Astrocyte of the cerebellum (primary cell): ENCODE results near the gene AURKB.
A peak's percentile ranks its signal among the peaks of the same experiment; 100 is the strongest.

ENCODE experiments used
- DNase-seq: peaks from one replicate; pipeline ENCODE4 v3.0.0-alpha.2; 2011; ENCODE audit warnings: low read depth
- H3K4me3 ChIP-seq: 2 replicates; pipeline ENCODE4 v1.5.1; 2011; ENCODE audit warnings: mild to moderate bottlenecking, low read depth, low read length, moderate library complexity
- CTCF ChIP-seq: IDR thresholded peaks from 2 replicates; pipeline ENCODE4 v1.5.1; 2012; ENCODE audit warnings: low read length, low read depth, moderate library complexity, mild to moderate bottlenecking; ENCODE audit errors: missing control alignments
- in situ Hi-C: cut with HindIII; loops from 2 replicates; pipeline ENCODE4 v1.10.0; 2017; ENCODE audit warnings: low sequenced_read_pairs

The AURKB gene

GRCh38 chr17:8167526-8167925 is 42.8 kb downstream of the AURKB start:
- no peak for DNase-seq
- in situ Hi-C loops, result no loop called here
- H3K4me3 ChIP-seq, result no peak overlapping the region
- TF ChIP-seq CTCF, result no peak

DNA sequence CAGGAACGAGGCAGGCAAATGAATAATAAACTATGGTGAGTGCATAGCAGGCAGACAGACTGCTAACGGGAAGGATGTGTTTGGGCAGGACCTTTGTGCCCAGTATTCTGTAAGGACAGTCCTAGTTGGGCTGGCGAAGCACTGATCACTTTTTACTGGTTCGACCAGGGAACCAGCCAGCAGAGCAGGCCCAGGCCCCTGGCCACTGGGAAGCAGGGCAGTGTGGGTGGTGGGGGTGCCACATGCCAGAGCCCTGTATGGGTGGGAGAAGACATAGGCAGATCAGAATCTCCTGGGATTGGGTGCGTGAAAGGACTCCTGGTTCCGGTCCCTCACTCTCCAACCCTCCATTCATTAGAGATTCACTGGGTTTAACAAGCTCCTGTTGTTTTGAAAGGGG is 43.6 kb downstream of the AURKB start:
- no peak for DNase-seq
- in situ Hi-C loops, result no loop called here
- TF ChIP-seq CTCF, result no peak
- H3K4me3 ChIP-seq, result no peak overlapping the region

DNA sequence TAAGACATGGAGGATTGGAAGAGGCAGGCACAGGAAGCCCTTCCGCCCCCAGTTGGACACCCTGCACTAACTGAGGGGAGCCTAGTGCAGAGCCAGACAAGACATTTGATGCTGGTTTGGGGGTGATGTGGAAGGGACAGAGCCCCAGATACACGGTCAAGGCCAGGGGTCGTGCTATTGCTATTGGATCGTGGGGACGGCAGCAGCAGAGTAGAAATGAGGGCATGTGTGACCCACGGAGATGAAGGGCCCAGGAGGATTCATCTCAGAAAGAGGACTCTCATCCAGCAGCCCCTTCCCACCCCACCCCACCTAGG is 45.6 kb downstream of the AURKB start:
- H3K4me3 ChIP-seq, result no peak overlapping the region
- no peak for TF ChIP-seq CTCF
- DNase-seq, result no peak
- in situ Hi-C loops, result no loop called here

DNA sequence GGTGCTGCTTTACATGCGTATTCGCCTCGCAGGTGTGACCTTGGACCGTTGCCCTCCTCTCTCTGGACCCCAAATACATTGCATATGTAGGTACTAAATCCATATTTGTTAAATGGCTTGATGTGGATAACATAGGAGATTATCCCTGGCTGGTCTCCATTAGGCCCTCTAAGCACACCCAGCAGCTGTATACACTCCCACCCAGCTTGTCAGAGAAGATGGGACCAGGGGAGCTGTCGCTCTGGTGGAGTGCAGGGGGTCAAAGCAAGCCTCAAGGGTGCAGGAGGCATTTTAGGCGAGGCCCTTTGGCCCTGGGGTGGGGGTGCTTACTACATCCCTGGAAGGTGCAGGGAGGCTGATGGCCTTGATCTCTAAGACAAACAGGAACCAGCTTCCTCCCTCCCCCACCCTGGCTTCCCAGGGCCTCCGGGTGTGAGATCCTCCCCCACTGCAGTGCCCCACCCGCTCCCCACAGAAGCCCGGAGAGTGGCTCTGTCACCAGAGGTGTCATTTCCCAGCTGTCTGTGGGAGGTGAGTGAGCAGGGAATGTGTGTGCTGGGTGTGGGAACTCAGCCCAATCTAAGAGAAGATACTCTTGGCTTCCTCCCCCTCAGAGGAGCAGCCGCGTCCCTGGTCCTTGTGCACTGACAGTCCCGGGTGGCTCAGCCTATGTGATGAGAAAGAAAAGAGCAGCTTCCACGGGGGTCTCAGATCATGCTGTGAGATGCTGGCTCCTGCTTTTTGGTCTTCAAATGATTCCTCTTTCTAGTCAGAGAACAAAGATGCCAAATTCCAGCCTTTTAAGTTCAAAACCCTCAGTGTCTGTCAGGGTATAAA is 46.2 kb downstream of the AURKB start:
- H3K4me3 ChIP-seq, result no peak overlapping the region
- in situ Hi-C loops, result no loop called here
- DNase-seq, result no peak
- TF ChIP-seq CTCF, result no peak

DNA sequence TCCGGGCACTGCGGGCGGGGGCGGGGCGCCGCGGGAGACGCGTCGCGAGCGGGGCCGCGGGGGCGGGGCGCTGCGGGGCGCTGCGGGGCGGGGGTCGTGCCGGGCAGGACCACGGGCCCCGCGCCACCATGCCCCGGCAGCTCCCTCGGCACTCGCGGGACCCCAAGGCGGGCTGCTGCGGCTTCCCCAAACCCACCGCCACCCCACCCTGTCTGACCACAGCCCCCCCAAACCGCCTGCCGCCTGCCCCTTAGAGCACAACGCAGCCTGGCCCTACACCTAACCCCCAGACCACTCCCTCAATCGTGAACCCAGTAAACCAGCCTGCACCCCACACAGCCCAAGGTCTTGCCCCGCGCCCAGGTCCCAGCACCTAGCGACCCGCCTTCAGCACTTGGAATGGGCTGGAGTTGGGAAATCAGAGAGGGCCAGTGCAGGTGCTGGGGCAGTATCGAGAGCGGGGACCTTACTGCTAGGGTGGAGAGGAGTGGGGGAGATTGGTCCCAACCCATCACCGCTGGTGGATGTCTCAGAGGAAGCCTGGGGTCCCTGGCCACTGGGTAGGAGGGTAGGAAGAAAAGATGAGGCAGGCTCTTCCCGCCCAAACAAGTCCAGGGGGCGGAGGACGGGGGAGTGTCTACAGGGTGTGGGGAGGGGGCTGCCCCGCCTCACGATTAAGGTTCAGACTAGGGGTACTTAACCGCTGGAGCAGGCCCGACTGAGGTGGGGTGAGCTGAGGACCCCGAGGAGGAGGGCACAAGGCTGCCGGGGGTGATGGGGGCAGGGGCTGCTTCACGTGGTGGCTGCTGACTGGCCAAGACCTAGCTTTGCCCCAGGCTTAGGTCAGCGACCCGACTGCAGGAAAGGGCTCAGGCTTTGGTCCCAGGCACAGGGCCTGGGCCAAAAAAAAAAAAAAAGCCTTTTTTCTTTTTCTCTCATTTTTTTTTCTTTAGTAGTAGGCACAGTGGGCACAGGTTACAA is 47.1 kb downstream of the AURKB start:
- in situ Hi-C loops, result no loop called here
- DNase-seq, result no peak
- TF ChIP-seq CTCF, result no peak
- H3K4me3 ChIP-seq, result peak overlapping the region; percentile 92

DNA sequence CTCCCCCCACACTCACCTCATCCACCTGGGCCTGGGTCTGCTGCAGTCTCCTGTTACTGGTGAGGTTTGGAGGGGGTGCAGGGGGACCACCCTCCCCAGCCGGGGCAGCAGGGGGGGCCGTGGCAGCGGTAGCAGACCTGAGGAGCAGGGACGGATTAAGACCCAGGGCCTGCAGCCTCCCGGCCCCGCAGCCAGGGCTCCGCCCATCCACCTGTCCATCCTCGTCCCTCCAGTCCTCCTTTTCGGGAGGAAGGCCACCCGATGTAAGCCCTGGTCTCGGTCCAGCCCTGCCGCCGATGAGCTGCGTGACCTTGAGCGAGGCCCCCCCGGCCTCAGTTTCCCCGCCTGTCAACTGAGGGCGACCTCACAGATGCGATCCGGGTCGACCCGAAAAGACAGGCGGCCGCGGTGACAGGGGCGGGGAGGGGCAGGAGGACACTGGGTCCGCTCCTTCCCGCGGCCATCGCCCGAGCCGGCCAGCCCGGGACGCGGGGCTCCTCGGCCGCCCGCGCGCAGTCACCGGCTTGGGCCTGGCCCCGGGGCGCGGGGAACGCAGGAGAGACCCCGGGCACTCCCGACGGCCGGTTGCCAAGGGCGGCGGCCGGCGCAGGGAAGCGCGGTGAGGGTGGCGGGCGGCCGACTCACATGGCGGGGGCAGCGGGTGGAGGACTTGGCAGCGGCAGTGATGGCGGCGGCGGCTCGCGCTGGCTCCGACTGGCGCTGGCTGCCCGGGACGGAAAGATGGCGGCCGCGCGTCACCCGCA is 48.0 kb downstream of the AURKB start, which contains the start of gene VAMP2:
VAMP2 (minus strand) TSS at position 716 of the 764 bp plus-strand sequence; CDS start at position 647, 69 bp downstream.
- in situ Hi-C loops, result no loop called here
- DNase-seq, result no peak
- TF ChIP-seq CTCF, result no peak
- H3K4me3 ChIP-seq, result peak within 1 kb of the TSS; percentile 92
